MCF 10A (cell line): ENCODE results near the gene RFC5. TPM values are rescaled to one million over a fixed set of nuclear protein-coding genes. Genes with fewer than 3 reads are reported as not detected.

ENCODE experiments used
- BruUV-seq: library from RNA; stranded (reverse); fragments of 400-500 nt; replicated peaks from 2 replicates; lab custom pipeline; 2021; lab: Mats Ljungman, UMichigan
- CTCF ChIA-PET: fragments of 300-600 bp; sonication (Branson Sonifier 250); formaldehyde crosslinking; extraction: SDS; loops from one replicate; lab custom pipeline; 2021; ENCODE audit warnings: antibody characterized with exemption, inconsistent platforms; lab: Yijun Ruan, JAX
- POLR2A ChIA-PET: fragments of 300-600, 350-650 bp; sonication (Branson Sonifier 250); formaldehyde crosslinking; extraction: SDS; loops from one replicate; lab custom pipeline; 2020; ENCODE audit warnings: antibody characterized with exemption, inconsistent platforms; lab: Yijun Ruan, JAX
- DNase-seq: peaks from one replicate; pipeline ENCODE4 v3.0.0-alpha.2; 2018; ENCODE audit not compliant: unreplicated experiment
- H3K27ac Mint-ChIP-seq: one replicate; pipeline ENCODE4 v1.8.0; 2022; ENCODE audit warnings: mild to moderate bottlenecking, low read depth, mixed read lengths; ENCODE audit not compliant: unreplicated experiment
- H3K27me3 Mint-ChIP-seq: one replicate; pipeline ENCODE4 v1.8.0; 2022; ENCODE audit warnings: mixed read lengths; ENCODE audit not compliant: insufficient read depth, unreplicated experiment
- H3K36me3 Mint-ChIP-seq: one replicate; pipeline ENCODE4 v1.8.0; 2022; ENCODE audit warnings: mild to moderate bottlenecking, moderate library complexity, mixed read lengths; ENCODE audit not compliant: insufficient read depth, unreplicated experiment
- H3K4me1 Mint-ChIP-seq: one replicate; pipeline ENCODE4 v1.8.0; 2022; ENCODE audit warnings: mixed read lengths; ENCODE audit not compliant: insufficient read depth, unreplicated experiment
- H3K4me3 Mint-ChIP-seq: one replicate; pipeline ENCODE4 v1.8.0; 2022; ENCODE audit warnings: mild to moderate bottlenecking, moderate library complexity, mixed read lengths; ENCODE audit not compliant: unreplicated experiment
- H3K9me3 Mint-ChIP-seq: one replicate; pipeline ENCODE4 v1.8.0; 2022; ENCODE audit warnings: mixed read lengths; ENCODE audit not compliant: unreplicated experiment
- intact Hi-C: fragments of 100-400 bp; cut with micrococcal nuclease; formaldehyde crosslinking; loops from 2 replicates; pipeline ENCODE4 v1.14.1; 2022
- total RNA-seq: library from RNA; stranded (reverse); gene quantifications from 2 replicates; pipeline ENCODE4 v1.2.3, GENCODE V29; 2022
- TF ChIP-seq, protein P1 (sequence below): fragments of 200-600 bp; IDR thresholded peaks from one replicate; pipeline ENCODE4 v1.8.0; 2022; ENCODE audit warnings: antibody characterized with exemption, mild to moderate bottlenecking; ENCODE audit not compliant: unreplicated experiment

Gene RFC5
- total RNA-seq, 1 experiment from 2014 or later, result 13.9 TPM

DNA sequence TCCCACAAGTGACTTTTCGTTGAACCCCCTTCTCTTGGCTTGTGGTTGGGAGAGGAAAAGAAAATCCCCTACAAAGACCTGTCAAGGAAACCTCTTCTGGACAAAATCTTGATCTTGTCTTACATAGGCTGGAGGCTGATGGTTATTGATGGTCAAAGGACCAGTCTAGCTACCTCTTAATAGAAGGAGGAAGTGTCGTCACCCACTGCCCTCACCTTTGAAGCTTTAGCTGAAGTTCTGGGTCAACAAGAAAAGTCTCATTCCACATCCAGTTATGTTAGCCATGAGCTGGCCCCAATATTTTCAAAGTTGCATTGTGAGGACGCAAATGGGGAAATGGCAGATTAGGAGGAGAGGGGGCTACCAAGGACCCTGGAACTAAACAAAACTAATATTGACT, 41.5 kb upstream of the RFC5 start:
- POLR2A ChIA-PET, result no interaction called here
- Mint-ChIP-seq H3K4me3 (no peak overlapping the region), H3K4me1 (no peaks in the 10 kb centered on the region), H3K36me3 (no peaks in the 10 kb centered on the region), H3K27me3 (no peaks in the 10 kb centered on the region), H3K9me3 (peaks cover 8% of the 10 kb centered on the region), H3K27ac (no peak overlapping the region)
- no TSS peak for BruUV-seq
- no peak for DNase-seq
- CTCF ChIA-PET, result interaction anchor here (0.6 to 0.7 kb wide), 2 partner anchors 949 to 1964 kb away, joined by 3 read pairs; no protein-coding TSS in a partner anchor
- intact Hi-C loops, result no loop called here
- TF ChIP-seq, protein P1, sequence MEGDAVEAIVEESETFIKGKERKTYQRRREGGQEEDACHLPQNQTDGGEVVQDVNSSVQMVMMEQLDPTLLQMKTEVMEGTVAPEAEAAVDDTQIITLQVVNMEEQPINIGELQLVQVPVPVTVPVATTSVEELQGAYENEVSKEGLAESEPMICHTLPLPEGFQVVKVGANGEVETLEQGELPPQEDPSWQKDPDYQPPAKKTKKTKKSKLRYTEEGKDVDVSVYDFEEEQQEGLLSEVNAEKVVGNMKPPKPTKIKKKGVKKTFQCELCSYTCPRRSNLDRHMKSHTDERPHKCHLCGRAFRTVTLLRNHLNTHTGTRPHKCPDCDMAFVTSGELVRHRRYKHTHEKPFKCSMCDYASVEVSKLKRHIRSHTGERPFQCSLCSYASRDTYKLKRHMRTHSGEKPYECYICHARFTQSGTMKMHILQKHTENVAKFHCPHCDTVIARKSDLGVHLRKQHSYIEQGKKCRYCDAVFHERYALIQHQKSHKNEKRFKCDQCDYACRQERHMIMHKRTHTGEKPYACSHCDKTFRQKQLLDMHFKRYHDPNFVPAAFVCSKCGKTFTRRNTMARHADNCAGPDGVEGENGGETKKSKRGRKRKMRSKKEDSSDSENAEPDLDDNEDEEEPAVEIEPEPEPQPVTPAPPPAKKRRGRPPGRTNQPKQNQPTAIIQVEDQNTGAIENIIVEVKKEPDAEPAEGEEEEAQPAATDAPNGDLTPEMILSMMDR, result no peak

DNA sequence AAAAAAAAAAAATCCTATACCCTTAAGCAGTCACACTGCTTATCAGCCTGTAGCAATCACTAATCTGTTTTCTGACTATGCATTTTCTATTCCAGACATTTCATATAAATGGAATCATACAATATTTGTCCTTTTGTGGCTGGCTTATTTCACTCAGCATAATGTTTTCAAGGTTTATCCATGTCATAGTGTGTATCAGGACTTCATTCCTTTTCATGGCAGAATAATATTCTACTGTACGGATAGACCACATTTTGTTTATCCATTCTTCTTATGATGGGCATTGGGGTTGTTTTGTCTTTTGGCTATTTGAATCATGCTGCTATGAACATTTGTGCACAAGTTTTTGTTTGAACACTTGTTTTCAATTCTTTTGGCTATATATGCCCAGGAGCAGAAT, 39.1 kb upstream of the RFC5 start:
- CTCF ChIA-PET, result no interaction called here
- Mint-ChIP-seq H3K9me3 (no peaks in the 10 kb centered on the region), H3K27me3 (no peaks in the 10 kb centered on the region), H3K27ac (no peak overlapping the region), H3K4me3 (no peak overlapping the region), H3K4me1 (no peaks in the 10 kb centered on the region), H3K36me3 (no peaks in the 10 kb centered on the region)
- POLR2A ChIA-PET, result no interaction called here
- intact Hi-C loops, result no loop called here
- TF ChIP-seq, protein P1, result no peak
- no peak for DNase-seq
- no TSS peak for BruUV-seq

DNA sequence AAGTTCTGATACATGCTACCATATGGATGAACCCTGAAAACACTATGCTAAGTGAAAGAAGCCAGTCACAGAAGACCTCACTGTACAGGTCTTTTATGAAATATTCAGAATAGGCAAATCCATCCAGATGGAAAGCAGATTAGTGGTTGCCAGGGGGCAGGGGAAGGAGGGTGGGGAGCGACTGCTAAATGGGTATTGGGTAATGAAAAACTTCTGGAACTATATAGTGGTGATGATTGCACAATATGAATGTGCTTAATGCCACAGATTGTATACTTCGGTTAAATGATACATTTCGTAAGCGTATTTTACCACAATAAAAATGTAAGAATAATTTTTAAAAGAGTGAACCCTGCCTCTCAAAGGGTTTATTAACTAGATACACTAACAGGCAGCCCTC, 35.9 kb upstream of the RFC5 start:
- no peak overlapping the region for H3K4me3 Mint-ChIP-seq
- CTCF ChIA-PET, result no interaction called here

DNA sequence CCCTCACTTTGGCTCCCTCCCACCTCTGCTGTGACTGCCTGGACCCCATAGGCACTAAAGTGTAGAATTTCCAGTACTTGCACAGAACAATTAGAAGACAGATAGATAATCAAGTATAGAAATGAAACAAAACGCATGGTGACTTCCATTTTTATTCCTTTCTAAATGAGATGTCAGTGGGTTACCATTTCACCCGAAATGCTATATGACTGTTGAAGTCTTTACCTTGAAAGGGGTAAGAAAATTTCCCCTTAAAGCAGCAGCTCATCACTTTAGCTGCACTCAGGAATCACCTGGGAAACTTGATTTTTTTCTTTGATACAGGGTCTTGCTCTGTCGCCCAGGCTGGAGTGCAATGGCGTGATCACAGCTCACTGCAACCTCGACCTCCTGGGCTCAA, 35.2 kb upstream of the RFC5 start:
- no TSS peak for BruUV-seq
- POLR2A ChIA-PET, result interaction anchor here (0.8 kb wide), 1 partner anchor 70 kb away, joined by 3 read pairs; no protein-coding TSS in a partner anchor
- intact Hi-C loops, result no loop called here
- TF ChIP-seq, protein P1, result no peak
- H3K4me1 Mint-ChIP-seq, result no peaks in the 10 kb centered on the region
- H3K27me3 Mint-ChIP-seq, result no peaks in the 10 kb centered on the region
- no peak overlapping the region for H3K27ac Mint-ChIP-seq
- no peak for DNase-seq
- no peaks in the 10 kb centered on the region for H3K36me3 Mint-ChIP-seq
- H3K9me3 Mint-ChIP-seq, result no peaks in the 10 kb centered on the region
- H3K4me3 Mint-ChIP-seq, result no peak overlapping the region
- CTCF ChIA-PET, result interaction anchor here (0.6 to 1.2 kb wide), 2 partner anchors 8 to 257 kb away, joined by 3 read pairs; no protein-coding TSS in a partner anchor

More for the DNA sequence above, 35.9 kb upstream of the RFC5 start:
- no peaks in the 10 kb centered on the region for H3K27me3 Mint-ChIP-seq
- no peaks in the 10 kb centered on the region for H3K9me3 Mint-ChIP-seq
- DNase-seq, result peak; percentile 53
- no TSS peak for BruUV-seq
- POLR2A ChIA-PET, result no interaction called here
- H3K36me3 Mint-ChIP-seq, result no peaks in the 10 kb centered on the region
- TF ChIP-seq, protein P1, result no peak
- no peaks in the 10 kb centered on the region for H3K4me1 Mint-ChIP-seq
- no peak overlapping the region for H3K27ac Mint-ChIP-seq
- intact Hi-C loops, result no loop called here
